GM18858 (cell line): ENCODE data around the gene PPP1R15B.

Source experiments
- ATAC-seq: cut with Tn5 transposase; IDR thresholded peaks from one replicate; pipeline ENCODE4 v1.9.1; 2021; ENCODE audit not compliant: unreplicated experiment

Gene PPP1R15B

DNA sequence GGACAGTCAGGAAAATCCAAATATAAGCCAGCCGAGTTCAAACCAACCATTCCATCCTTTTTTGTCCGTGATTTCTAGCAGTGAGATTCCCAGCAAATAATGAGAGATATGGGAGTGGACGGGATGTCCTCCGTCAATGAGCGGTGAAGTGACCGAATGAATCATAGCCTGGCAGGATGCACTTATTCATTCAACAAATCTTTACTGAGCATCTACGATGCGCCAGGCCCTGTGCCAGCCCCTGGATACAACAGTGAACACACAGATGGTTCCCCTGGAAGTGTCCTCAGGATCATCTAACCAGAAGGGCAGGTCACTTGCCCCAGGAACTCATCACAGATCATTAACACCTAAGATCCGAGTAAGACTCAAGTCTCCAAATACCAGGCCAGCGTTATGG, 43.7 kb downstream of the PPP1R15B start:
- ATAC-seq, result no peak

DNA sequence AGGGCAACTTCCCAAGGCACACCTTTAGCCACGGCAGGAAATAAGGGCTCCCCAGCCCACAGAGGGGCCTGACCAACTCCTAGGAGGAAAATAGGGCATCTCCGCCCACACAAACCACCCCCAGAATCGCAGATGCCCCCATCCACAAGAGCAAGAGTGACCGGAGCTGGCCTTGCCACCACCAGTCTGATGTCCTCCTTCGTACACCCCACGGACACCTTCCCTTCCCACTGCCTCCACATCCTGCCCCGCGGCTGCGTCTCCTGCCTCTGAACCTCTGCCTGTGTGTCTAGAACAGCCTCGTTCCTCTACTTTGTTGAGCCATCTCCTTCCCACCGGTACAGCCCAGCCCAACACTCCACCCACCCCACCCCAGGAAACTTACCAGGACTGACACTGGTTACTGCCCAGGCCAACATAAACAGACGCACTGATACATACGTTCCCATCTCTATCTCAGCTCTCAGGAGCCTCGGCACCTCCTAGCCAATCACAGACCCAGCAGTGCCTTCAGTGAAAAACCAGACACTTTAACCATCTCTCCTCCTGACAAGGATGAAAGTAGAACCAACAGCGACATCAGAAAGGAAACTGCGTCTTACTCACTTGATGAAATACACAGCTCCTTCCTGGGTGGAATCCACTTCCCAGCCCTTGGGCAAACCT, 44.3 kb downstream of the PPP1R15B start:
- ATAC-seq, result no peak

DNA sequence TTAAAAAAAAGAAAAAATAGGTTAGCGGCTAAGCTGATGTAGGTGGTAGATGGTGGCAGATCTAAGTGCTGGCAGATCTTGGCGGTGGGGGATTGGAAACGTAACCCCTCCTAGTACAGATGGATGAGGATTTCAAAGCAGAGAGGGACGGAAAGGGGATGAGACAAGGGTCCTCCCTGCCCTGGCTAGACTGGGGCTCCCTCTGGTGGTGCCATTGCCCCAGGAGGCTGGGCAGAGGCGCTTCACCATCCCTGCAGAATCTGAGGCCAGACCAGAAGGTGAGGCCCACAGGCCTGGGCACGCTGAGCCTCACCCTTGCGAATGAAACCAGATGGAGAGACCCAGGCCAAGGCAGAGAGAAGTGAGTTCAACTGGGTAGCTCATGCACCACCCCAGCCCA, 44.9 kb downstream of the PPP1R15B start:
- no peak for ATAC-seq

DNA sequence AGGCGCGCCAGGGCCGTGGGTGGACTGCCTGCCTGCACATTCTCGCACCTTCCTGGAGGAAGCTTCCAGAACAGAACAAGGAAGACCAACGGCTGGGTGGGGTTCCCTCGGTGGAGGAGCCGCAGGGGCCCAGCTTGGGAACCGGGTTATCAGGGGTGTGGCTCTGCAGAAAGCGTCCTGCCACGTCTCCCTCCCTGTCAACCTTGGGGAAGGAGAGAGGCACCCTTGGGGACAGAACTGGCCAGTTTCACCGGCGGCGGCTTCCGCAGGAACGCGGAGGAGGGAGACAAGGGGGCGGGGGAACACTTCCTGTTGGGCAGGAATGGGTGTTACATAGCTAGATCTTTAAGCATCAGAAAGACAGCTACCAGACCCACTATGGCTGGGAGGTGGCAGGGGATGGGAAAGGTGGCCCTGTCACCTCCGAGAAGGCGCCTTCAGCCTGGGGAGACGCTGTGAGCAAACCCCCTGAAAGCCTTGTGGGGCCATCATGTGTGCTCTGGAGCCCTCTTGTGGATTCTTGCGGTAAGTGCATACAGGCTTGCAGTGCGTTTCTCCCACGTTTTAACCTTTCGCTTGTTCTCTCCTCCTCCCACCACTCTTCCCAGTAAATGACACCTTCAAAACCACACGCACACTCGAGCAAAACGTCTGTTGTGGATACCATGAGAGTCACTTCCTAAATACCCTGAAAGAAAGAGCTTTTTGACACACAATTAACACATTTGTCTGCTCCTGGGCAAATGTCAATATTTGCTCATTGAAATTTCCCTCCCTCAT, 48.1 kb downstream of the PPP1R15B start:
- ATAC-seq, result no peak

DNA sequence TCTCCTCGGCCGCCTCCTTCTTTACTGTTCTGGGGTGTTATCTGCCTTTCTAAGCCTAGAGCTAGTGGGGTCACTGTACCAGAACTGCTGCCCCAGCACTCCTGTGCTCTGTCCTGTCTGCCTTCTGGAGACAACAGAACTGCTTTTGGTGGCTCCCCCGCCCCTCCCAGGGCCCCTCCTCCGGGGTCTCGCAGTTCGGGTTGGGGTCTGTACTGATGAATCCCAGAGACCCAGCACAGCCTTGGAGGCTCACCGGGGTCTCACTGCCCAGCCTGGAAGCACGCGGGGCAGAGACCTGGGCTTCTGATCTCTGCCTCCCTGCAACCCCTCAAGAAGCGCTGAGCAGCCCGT, 48.7 kb downstream of the PPP1R15B start:
- ATAC-seq, result no peak

DNA sequence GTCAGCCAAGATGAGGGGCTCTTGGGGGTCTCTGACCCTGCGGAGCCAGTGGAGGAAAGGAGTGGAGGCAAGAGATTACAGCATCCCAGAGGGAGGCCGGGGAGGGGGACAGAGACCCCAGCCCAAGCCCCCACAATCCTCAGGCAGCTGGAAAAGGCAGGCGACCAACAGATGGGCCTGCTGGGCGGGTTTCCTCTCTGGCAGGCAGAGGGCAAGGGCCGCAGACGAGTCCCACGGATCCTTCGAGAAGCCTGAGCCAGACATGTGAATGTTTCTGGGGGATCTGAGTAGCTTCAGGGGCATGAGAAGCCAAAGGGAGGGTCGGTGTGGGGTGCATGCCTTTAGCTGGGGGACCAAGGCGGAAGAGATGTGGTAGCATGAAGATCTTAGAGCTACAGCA, 49.8 kb downstream of the PPP1R15B start:
- no peak for ATAC-seq

DNA sequence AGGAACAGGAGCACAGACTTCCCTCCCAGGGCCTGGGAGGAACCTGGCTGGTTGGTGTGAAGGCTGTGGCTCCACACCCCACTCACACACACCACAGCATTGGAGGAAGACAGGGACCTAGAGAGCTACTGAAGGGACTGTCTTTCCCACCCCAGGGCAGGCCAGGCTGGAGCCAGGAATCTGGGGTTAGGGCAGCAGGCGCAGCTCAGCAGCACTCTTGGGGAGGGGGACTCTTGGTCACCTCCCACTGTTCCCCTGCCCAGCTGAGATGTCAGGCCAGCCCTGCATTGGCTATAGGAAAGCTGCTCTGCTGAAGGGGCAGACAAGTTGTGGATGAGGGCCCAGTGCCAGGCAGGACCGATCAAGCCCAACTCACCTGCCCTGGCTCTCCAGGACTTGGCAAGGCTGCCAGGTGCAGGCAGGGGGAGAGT, 50.3 kb downstream of the PPP1R15B start:
- no peak for ATAC-seq

- ATAC-seq, result no peak
These were observed 51.3 kb downstream of the PPP1R15B start for GRCh38 chr1:204360314-204360713.

DNA sequence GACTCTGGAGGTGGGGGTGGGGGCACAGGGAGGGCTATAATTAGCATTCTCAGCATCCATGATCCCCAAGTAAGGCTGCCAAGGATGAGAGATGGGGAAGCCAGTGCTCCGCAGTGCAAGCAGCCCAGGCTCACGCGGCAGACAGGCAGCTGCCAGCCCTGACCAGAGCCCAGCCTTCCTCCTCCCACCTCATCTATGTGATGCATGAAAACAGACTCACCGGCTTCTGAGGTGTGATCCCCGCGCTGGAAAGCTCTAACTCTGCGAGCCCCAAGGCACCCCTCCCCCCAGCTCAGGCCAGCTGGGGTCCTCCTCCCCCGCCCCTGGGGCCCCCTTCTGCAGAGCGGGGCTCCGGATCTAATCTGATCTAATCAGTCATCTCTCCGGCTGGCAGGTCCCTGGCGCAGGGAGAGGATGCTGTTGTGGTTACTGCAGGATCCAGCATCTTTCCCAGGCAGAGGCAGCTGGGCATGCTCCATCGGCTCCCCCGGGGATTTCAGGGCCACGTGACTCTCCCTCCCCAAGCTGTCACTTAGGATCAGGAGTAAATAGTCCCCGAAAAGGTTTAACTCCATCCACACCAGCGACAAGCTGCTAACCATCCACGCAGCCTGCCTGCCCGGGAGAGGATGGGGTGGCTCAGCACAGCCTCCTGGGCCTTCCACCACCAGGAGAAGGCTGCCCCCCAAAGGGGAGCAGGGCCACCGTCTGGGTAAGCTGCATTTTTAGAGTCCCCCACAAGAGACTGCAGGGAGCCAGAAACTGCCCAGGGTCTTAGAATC, 52.0 kb downstream of the PPP1R15B start, which contains the start of gene PLEKHA6:
Gene PLEKHA6 (minus strand): TSS at position 456 of the 782 bp plus-strand sequence. CDS start 86,202 bp downstream, outside the sequence.
- ATAC-seq, result no peak

DNA sequence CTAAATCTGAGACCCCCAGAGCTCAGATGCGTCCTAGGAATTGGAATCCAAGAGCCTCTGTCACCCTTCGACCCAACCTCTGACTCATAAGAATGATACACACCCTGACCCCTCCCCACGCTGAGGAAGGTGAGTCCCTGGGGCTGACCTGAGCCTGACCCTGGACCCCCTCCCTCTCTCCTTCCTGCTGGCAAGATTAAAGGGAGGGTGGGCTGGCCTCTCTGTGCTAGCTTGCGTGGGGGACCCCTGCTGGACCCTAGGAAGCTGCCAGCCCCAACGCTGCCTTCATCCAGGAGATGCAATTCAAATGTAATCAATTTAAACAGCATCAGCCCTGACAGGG, 52.5 kb downstream of the PPP1R15B start:
- ATAC-seq, result no peak

DNA sequence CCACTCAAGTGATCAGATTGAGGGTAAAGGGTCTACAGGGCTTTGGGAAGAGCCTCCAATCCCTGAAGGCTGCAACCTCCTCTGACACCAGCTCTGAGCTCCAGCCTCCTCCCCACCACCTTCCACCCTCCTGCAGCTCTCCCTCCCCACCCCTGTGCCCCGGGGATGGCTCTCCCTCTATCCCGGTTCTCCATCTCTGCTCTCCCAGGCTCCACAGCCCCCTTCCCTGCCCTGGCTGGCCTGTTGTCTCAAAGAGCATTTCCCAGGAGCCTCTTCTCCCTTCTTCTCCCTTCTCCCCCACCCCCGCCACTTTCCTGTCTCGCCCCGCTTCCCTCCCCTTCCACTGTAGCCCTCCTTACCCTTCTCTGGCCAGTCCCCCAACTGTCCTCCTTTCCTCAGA, 53.0 kb downstream of the PPP1R15B start:
- no peak for ATAC-seq

- no peak for ATAC-seq
These were observed 53.8 kb downstream of the PPP1R15B start for GRCh38 chr1:204357551-204358490.

DNA sequence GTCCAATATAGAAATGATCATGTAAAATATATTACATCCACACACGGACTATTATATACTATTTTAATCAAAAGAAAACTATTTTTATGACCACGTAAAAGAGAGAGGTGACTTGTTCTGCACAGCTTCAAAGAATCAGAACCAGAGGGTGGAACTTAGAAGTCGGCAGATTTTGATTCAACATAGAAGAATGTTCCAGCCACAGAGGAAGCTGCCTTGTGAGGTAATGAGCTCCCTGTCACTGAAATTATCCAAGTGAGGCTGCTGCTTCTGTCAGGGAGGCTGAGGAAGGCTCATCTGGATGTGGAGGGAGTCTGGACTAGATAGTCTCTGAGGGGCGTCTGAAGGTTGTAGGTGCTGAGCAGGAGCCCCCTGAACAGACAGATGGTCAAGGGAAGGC, 54.6 kb downstream of the PPP1R15B start:
- ATAC-seq, result no peak

DNA sequence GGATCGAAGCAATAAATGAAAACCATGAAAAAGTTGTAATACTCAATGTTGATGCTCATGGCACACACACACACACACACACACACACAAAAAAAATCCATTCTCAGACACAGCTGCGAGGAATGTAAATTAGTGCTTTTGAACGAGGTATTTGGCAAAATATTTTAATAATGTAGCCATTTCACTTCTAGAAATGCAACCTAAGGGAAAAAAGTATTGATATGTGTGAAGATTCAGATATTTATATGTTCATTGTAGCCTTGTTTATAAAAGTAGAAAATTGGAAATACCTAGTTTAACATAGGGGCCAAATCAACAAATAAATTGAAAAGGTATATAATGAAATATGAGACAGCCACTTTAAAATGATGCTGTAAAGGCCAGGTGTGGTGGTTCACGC, 55.7 kb downstream of the PPP1R15B start:
- no peak for ATAC-seq

DNA sequence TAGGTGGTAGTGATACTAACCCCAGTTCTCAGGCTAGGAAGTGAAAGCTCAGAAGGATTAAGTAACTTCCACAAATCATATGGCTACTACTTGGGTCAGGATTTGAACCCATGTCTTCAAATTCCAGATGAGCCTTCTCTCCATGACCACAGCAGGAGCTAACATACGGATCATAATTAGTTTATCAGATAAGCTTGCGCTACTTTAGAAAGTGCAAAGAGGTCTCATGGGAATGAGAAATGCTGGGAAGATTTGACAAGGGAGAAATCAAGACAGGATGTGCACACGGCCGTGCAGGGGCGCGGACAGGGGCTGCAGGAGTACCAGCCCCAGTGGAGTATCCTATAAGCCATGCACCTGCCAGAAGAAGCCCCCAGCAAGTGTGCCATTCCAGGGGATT, 57.0 kb downstream of the PPP1R15B start:
- ATAC-seq, result no peak
